ENCODE data around the gene RERE.
"Not testable (repeated sequence)": the region's sequence is repeated elsewhere in the genome, so short reads cannot be mapped to it uniquely, and the experiment has no call there.

RERE gene

GRCh38 chr1:8797216-8797615 is 20.2 kb downstream of the RERE start:
- DNase-seq (ENCODE audit: low read depth in 2 of 2), result no peak

- no peak for DNase-seq (ENCODE audit: low read depth in 2 of 2)
Observed at GRCh38 chr1:8796812-8797211, 20.6 kb downstream of the RERE start.

GRCh38 chr1:8794605-8795004 is 22.8 kb downstream of the RERE start:
- DNase-seq (ENCODE audit: low read depth in 2 of 2), result no peak

- DNase-seq (ENCODE audit: low read depth in 2 of 2), result no peak
Observed at GRCh38 chr1:8791819-8792218, 25.6 kb downstream of the RERE start.

- no peak for DNase-seq (ENCODE audit: low read depth in 2 of 2)
Observed at GRCh38 chr1:8790987-8791386, 26.5 kb downstream of the RERE start.

- DNase-seq (ENCODE audit: low read depth in 2 of 2), result no peak
Observed at GRCh38 chr1:8790478-8790877, 27.0 kb downstream of the RERE start.

- DNase-seq (ENCODE audit: low read depth in 2 of 2), result no peak
Observed at GRCh38 chr1:8789314-8790214, 27.9 kb downstream of the RERE start.

GRCh38 chr1:8787218-8787617 is 30.2 kb downstream of the RERE start:
- DNase-seq (ENCODE audit: low read depth in 2 of 2), result no peak

- DNase-seq (ENCODE audit: low read depth in 2 of 2), result not testable (repeated sequence)
Observed at GRCh38 chr1:8786204-8786603, 31.2 kb downstream of the RERE start.

GRCh38 chr1:8782955-8783354 is 34.5 kb downstream of the RERE start:
- DNase-seq (ENCODE audit: low read depth in 2 of 2), result no peak

GRCh38 chr1:8782001-8782620 is 35.3 kb downstream of the RERE start:
- no peak for DNase-seq (ENCODE audit: low read depth in 2 of 2)

GRCh38 chr1:8780405-8780804 is 37.0 kb downstream of the RERE start:
- DNase-seq (ENCODE audit: low read depth in 2 of 2), result no peak

- DNase-seq (ENCODE audit: low read depth in 2 of 2), result no peak
Observed at GRCh38 chr1:8777867-8778266, 39.6 kb downstream of the RERE start.

- DNase-seq (ENCODE audit: low read depth in 2 of 2), result no peak
Observed at GRCh38 chr1:8776104-8776503, 41.3 kb downstream of the RERE start.

- DNase-seq (ENCODE audit: low read depth in 2 of 2), result no peak
Observed at GRCh38 chr1:8767006-8767405, 50.4 kb downstream of the RERE start.

GRCh38 chr1:8765198-8765597 is 52.2 kb downstream of the RERE start:
- no peak for DNase-seq (ENCODE audit: low read depth in 2 of 2)

- DNase-seq (ENCODE audit: low read depth in 2 of 2), result no peak
Observed at GRCh38 chr1:8764293-8764937, 53.0 kb downstream of the RERE start.

GRCh38 chr1:8763888-8764287 is 53.6 kb downstream of the RERE start:
- DNase-seq (ENCODE audit: low read depth in 2 of 2), result no peak

- no peak for DNase-seq (ENCODE audit: low read depth in 2 of 2)
Observed at GRCh38 chr1:8754993-8755392, 62.4 kb downstream of the RERE start.

- no peak for DNase-seq (ENCODE audit: low read depth in 2 of 2)
Observed at GRCh38 chr1:8754247-8754650, 63.2 kb downstream of the RERE start.

GRCh38 chr1:8753736-8754135 is 63.7 kb downstream of the RERE start:
- DNase-seq (ENCODE audit: low read depth in 2 of 2), result no peak

- DNase-seq (ENCODE audit: low read depth in 2 of 2), result no peak
Observed at GRCh38 chr1:8752921-8753713, 64.3 kb downstream of the RERE start.
